Measurements from ENCODE around the gene SFT2D1.

SFT2D1 gene

DNA sequence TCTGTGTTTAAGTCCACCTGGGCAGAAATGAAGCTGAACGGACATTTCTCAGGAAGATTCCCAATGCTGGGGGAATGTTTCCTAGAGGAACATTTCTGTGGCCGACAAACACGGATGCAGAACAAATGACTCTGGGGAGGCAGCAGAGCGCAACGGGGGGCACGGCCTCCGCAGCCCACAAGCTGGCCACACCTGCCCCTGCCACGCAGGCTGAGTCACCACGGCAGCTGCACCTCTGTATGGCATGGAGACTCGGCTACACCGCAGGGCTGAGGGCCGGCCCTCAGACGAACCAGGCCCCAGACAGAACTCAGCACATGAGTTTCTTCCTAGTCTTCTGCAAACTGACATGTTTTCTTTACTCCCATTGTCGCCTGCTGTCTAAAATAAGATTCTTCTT, 24.1 kb downstream of the SFT2D1 start:
- H3K4me2 ChIP-seq (ENCODE audit: low read depth, low read length, poor library complexity, severe bottlenecking) = no peak overlapping the region
- TF ChIP-seq, protein P1, sequence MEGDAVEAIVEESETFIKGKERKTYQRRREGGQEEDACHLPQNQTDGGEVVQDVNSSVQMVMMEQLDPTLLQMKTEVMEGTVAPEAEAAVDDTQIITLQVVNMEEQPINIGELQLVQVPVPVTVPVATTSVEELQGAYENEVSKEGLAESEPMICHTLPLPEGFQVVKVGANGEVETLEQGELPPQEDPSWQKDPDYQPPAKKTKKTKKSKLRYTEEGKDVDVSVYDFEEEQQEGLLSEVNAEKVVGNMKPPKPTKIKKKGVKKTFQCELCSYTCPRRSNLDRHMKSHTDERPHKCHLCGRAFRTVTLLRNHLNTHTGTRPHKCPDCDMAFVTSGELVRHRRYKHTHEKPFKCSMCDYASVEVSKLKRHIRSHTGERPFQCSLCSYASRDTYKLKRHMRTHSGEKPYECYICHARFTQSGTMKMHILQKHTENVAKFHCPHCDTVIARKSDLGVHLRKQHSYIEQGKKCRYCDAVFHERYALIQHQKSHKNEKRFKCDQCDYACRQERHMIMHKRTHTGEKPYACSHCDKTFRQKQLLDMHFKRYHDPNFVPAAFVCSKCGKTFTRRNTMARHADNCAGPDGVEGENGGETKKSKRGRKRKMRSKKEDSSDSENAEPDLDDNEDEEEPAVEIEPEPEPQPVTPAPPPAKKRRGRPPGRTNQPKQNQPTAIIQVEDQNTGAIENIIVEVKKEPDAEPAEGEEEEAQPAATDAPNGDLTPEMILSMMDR (IDR thresholded peaks at IDR 0.05; ENCODE audit: insufficient read depth, low read length, poor library complexity, severe bottlenecking) = no peak
- TF ChIP-seq EZH2phosphoT487 (conservative IDR thresholded peaks at IDR 0.05; ENCODE audit: low read length) = no peak
- H3K9me2 ChIP-seq (replicated peaks; ENCODE audit: insufficient read depth, low read length) = no peaks in the 10 kb centered on the region
- no peak overlapping the region for H2AFZ ChIP-seq (ENCODE audit: low read depth, low read length, severe bottlenecking)
- H3K27me3 ChIP-seq (ENCODE audit: low read length) = no peaks in the 10 kb centered on the region
- no peaks in the 10 kb centered on the region for H3F3A ChIP-seq (ENCODE audit: insufficient read depth)
- H3K4me3 ChIP-seq (ENCODE audit: insufficient read depth, low read length, poor library complexity, severe bottlenecking) = no peak overlapping the region
- no peak overlapping the region for H3K27ac ChIP-seq (ENCODE audit: low read depth, low read length)
- no peak overlapping the region for H3K9ac ChIP-seq (ENCODE audit: low read length)
- peaks cover 12% of the 10 kb centered on the region; the same call in 1 of the 2 replicates for H3K36me3 ChIP-seq (ENCODE audit: low read length)
- H4K20me1 ChIP-seq (ENCODE audit: low read depth, low read length) = peaks cover 4% of the 10 kb centered on the region; the same call in 1 of the 2 replicates
- no peaks in the 10 kb centered on the region for H3K9me3 ChIP-seq (ENCODE audit: insufficient read depth, low read length)
- no peaks in the 10 kb centered on the region for H3K79me2 ChIP-seq (ENCODE audit: insufficient read depth, low read length)

DNA sequence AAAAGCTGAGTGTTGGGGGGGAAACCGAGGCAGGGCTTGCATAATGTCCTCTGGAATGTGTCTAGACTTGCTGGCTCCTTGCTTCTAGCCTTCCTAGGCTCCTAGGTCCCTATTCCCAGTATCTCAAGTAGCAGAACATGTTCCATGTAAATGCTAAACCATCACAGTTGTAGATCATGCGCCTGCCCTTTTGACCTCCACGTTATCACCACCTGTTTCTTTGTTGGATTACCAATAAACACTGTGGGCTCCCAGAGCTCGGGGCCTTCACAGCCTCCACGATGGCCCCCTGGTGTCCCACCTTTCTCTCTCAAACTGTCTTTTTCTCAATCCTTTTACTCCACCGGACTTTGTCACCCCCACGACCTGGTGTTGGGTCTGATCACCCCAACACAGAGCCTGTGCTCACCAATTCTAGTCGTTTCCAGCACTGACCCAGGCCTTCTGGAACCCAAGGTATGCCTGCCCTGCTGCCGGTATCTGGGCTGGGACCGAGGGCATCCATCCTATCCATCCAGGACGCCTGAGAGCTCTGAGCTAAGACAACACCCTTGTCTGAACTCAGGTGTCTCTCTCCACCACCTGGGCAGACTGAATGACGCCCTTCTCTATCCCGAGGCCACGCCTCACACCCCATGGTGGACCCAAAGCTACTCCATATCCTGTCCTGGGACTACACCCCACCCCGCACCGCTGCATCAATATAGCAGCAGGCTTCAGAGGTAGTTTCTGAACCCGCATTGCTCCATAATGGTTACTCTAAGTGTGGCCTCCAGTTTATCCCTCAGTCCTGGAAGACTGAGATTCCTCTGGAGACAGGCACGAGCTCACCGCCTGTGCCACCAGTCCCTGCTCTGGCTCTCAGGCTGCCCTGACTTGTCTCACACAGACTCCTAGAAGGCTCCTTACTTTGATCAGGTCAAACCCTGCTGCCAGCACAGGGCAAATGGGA, 24.8 kb downstream of the SFT2D1 start:
- Histone ChIP-seq H3K4me3 (ENCODE audit: insufficient read depth, low read length, poor library complexity, severe bottlenecking) (no peak overlapping the region), H3K27ac (ENCODE audit: low read depth, low read length) (no peak overlapping the region), H4K20me1 (ENCODE audit: low read depth, low read length) (peaks cover 4% of the 10 kb centered on the region; the same call in 1 of the 2 replicates), H3K27me3 (ENCODE audit: low read length) (no peaks in the 10 kb centered on the region), H3K79me2 (ENCODE audit: insufficient read depth, low read length) (no peaks in the 10 kb centered on the region), H3K4me2 (ENCODE audit: low read depth, low read length, poor library complexity, severe bottlenecking) (no peak overlapping the region), H2AFZ (ENCODE audit: low read depth, low read length, severe bottlenecking) (no peak overlapping the region), H3F3A (ENCODE audit: insufficient read depth) (no peaks in the 10 kb centered on the region), H3K36me3 (ENCODE audit: low read length) (peaks cover 9% of the 10 kb centered on the region; the same call in 1 of the 2 replicates), H3K9me3 (ENCODE audit: insufficient read depth, low read length) (no peaks in the 10 kb centered on the region), H3K9ac (ENCODE audit: low read length) (no peak overlapping the region), H3K9me2 (replicated peaks; ENCODE audit: insufficient read depth, low read length) (no peaks in the 10 kb centered on the region)
- TF ChIP-seq EZH2phosphoT487 (conservative IDR thresholded peaks at IDR 0.05; ENCODE audit: low read length) = no peak
- TF ChIP-seq, protein P1 (IDR thresholded peaks at IDR 0.05; ENCODE audit: insufficient read depth, low read length, poor library complexity, severe bottlenecking) = no peak

DNA sequence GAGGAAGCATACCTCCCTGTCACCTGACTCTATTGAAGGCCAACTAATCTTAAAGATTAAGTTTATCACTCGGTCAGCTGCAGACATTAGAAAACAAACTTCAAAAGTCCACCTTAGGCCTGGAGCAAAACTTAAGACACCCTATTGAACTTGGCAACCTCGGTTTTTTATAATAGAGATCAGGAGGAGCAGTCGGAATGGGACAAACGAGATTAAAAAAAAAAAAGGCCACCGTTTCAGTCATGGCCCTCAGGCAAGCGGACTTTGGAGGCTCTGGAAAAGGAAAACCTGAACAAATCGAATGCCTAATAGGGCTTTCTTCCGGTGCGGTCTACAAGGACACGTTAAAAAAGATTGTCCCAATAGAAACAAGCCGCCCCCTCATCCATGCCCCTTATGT, 26.9 kb downstream of the SFT2D1 start:
- Histone ChIP-seq H3K27me3 (ENCODE audit: low read length) (no peaks in the 10 kb centered on the region), H3K9ac (ENCODE audit: low read length) (no peak overlapping the region), H4K20me1 (ENCODE audit: low read depth, low read length) (peaks cover 4% of the 10 kb centered on the region; the same call in 1 of the 2 replicates), H3F3A (ENCODE audit: insufficient read depth) (no peaks in the 10 kb centered on the region), H3K36me3 (ENCODE audit: low read length) (peaks cover 6% of the 10 kb centered on the region; the same call in 1 of the 2 replicates), H3K9me3 (ENCODE audit: insufficient read depth, low read length) (no peaks in the 10 kb centered on the region), H3K4me2 (ENCODE audit: low read depth, low read length, poor library complexity, severe bottlenecking) (no peak overlapping the region), H3K27ac (ENCODE audit: low read depth, low read length) (no peak overlapping the region), H3K79me2 (ENCODE audit: insufficient read depth, low read length) (no peaks in the 10 kb centered on the region), H2AFZ (ENCODE audit: low read depth, low read length, severe bottlenecking) (no peak overlapping the region), H3K4me3 (ENCODE audit: insufficient read depth, low read length, poor library complexity, severe bottlenecking) (no peak overlapping the region), H3K9me2 (replicated peaks; ENCODE audit: insufficient read depth, low read length) (no peaks in the 10 kb centered on the region)
- TF ChIP-seq EZH2phosphoT487 (conservative IDR thresholded peaks at IDR 0.05; ENCODE audit: low read length) = no peak
- TF ChIP-seq, protein P1 (IDR thresholded peaks at IDR 0.05; ENCODE audit: insufficient read depth, low read length, poor library complexity, severe bottlenecking) = no peak
